Effector memory CD4-positive, alpha-beta T cell (primary cell): Measurements from ENCODE around the gene CPEB4.

Source experiments
- DNase-seq, 3 donors: peaks; one replicate each; pipeline ENCODE4 v3.0.0-alpha.2; 2020
- H3K27ac ChIP-seq: 2 replicates; pipeline ENCODE4 v1.7.0; 2013; ENCODE audit warnings: mild to moderate bottlenecking, low read length, moderate library complexity; ENCODE audit not compliant: insufficient read depth, poor library complexity, severe bottlenecking
- H3K27me3 ChIP-seq: replicated peaks from 2 replicates; pipeline ENCODE4 v1.7.0; 2013; ENCODE audit warnings: mild to moderate bottlenecking, low read length; ENCODE audit not compliant: insufficient read depth, control insufficient read depth, poor library complexity, severe bottlenecking
- H3K36me3 ChIP-seq: 2 replicates; pipeline ENCODE4 v1.7.0; 2013; ENCODE audit warnings: mild to moderate bottlenecking, low read length, moderate library complexity; ENCODE audit not compliant: control insufficient read depth, insufficient read depth
- H3K4me1 ChIP-seq: 2 replicates; pipeline ENCODE4 v1.7.0; 2013; ENCODE audit warnings: low read length, mild to moderate bottlenecking; ENCODE audit not compliant: control insufficient read depth, insufficient read depth, poor library complexity, severe bottlenecking
- H3K4me3 ChIP-seq: 2 replicates; pipeline ENCODE4 v1.7.0; 2013; ENCODE audit warnings: low read length, low read depth, mild to moderate bottlenecking; ENCODE audit not compliant: insufficient read depth, poor library complexity, severe bottlenecking
- H3K9me3 ChIP-seq: 2 replicates; pipeline ENCODE4 v1.7.0; 2013; ENCODE audit warnings: mild to moderate bottlenecking, low read length, moderate library complexity; ENCODE audit not compliant: control insufficient read depth

The CPEB4 gene

DNA sequence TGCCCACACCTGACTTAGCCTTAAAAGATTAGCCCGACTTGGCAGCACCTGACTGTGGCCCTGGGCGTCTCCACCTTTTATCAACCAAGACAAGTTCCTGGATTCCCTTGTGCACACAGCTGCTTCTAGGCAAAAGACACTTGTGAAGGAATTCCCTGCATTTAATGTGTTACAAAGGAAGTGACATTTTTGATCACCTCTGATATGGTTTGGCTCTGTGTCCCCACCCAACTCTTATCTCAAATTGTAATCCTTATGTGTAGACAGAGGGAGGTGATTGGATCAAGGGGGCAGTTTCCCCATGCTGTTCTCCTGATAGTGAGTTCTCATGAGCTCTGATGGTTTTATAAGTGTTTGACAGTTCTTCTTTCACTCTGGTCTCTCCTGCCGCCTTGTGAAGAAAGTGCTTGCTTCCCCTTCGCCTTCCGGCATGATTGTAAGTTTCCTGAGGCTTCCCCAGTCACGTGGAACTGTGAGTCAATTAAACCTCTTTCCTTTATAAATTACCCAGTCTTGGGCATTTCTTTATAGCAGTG is 2.6 kb upstream of the CPEB4 start:
- Histone ChIP-seq H3K36me3 (no peaks in the 10 kb centered on the region), H3K9me3 (no peaks in the 10 kb centered on the region), H3K27ac (no peak overlapping the region), H3K4me1 (peaks cover 37% of the 10 kb centered on the region), H3K4me3 (peak overlapping the region; percentile 26), H3K27me3 (no peaks in the 10 kb centered on the region)
- no peak for DNase-seq

- Histone ChIP-seq H3K4me3 (no peak overlapping the region), H3K36me3 (no peaks in the 10 kb centered on the region), H3K27ac (no peak overlapping the region), H3K4me1 (peaks cover 37% of the 10 kb centered on the region), H3K9me3 (no peaks in the 10 kb centered on the region), H3K27me3 (no peaks in the 10 kb centered on the region)
- DNase-seq = no peak
Observed at GRCh38 chr5:173886150-173886549, 2.0 kb upstream of the CPEB4 start.

DNA sequence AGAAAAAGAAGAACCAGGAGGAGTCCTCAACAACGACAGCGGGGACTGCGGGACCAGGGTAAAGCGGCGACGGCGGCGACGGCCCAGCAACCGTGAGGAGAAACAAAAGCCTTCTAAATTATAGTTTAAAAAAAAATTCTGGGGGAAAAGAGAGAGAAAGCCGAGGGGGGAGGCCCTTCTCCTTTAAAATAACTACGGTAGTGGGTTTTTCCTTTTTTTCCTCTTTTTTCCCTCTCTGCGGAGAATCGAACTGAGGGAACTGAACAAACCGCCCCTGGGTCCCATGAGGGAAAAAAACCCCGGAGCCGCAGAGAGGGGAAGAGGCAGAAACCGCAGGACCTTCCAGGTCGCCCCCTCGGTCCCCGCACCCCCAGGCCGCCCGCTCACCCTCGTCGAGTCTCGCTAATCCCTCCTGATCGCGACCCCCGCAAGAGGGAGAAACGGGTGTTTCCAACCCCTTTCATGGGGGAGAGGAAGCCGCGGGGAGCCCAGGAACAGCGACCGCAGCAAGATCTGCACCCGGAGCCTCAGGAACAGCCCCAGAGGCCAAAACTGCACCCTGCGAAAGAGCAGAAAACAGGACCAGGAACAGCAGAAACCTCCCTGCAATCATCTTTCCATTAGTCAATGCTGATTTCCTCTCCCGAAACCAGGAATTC is 453 bp downstream of the CPEB4 start:
- Histone ChIP-seq H3K4me3 (peak overlapping the region; percentile 99), H3K36me3 (no peaks in the 10 kb centered on the region), H3K4me1 (peaks cover 37% of the 10 kb centered on the region), H3K27me3 (no peaks in the 10 kb centered on the region), H3K27ac (peak overlapping the region; percentile 85), H3K9me3 (no peaks in the 10 kb centered on the region)
- peak in 1 of 3 donors; percentile 16 for DNase-seq

DNA sequence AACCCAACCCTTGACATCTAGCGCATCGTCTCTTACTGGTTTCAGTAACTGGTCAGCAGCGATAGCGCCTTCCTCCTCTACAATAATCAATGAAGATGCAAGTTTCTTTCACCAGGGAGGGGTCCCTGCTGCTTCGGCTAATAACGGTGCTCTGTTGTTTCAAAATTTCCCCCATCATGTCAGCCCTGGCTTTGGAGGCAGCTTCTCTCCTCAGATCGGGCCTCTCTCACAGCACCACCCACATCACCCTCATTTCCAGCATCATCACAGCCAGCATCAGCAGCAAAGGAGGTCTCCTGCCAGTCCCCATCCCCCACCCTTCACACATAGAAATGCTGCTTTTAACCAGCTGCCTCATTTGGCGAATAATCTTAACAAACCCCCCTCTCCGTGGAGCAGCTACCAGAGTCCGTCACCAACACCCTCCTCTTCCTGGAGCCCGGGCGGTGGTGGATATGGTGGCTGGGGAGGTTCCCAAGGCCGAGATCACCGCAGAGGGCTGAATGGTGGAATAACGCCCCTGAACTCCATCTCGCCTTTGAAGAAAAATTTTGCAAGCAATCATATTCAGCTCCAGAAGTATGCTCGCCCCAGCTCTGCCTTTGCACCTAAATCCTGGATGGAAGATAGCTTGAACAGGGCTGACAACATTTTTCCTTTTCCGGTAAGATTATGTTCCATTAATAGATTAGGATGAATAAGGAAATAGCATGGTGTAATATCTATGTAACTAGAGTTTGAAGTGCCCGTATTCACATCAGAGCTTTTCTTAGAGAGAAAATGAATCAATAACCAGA is 2.2 kb downstream of the CPEB4 start:
- no peaks in the 10 kb centered on the region for H3K27me3 ChIP-seq
- H3K4me1 ChIP-seq = peaks cover 26% of the 10 kb centered on the region
- DNase-seq = no peak
- H3K4me3 ChIP-seq = no peak overlapping the region
- H3K36me3 ChIP-seq = no peaks in the 10 kb centered on the region
- no peaks in the 10 kb centered on the region for H3K9me3 ChIP-seq
- no peak overlapping the region for H3K27ac ChIP-seq

GRCh38 chr5:173891308-173892116 is 3.4 kb downstream of the CPEB4 start:
- Histone ChIP-seq H3K9me3 (no peaks in the 10 kb centered on the region), H3K36me3 (no peaks in the 10 kb centered on the region), H3K27me3 (no peaks in the 10 kb centered on the region), H3K4me1 (peaks cover 15% of the 10 kb centered on the region), H3K4me3 (no peak overlapping the region), H3K27ac (no peak overlapping the region)
- no peak for DNase-seq

- Histone ChIP-seq H3K36me3 (no peaks in the 10 kb centered on the region), H3K27ac (no peak overlapping the region), H3K27me3 (no peaks in the 10 kb centered on the region), H3K4me1 (peaks cover 10% of the 10 kb centered on the region), H3K4me3 (no peak overlapping the region), H3K9me3 (no peaks in the 10 kb centered on the region)
- DNase-seq = no peak
Observed at GRCh38 chr5:173893192-173893561, 5.0 kb downstream of the CPEB4 start.

GRCh38 chr5:173895401-173896165 is 7.4 kb downstream of the CPEB4 start:
- Histone ChIP-seq H3K27ac (no peak overlapping the region), H3K4me3 (no peak overlapping the region), H3K4me1 (no peaks in the 10 kb centered on the region), H3K36me3 (no peaks in the 10 kb centered on the region), H3K27me3 (no peaks in the 10 kb centered on the region), H3K9me3 (no peaks in the 10 kb centered on the region)
- no peak for DNase-seq

DNA sequence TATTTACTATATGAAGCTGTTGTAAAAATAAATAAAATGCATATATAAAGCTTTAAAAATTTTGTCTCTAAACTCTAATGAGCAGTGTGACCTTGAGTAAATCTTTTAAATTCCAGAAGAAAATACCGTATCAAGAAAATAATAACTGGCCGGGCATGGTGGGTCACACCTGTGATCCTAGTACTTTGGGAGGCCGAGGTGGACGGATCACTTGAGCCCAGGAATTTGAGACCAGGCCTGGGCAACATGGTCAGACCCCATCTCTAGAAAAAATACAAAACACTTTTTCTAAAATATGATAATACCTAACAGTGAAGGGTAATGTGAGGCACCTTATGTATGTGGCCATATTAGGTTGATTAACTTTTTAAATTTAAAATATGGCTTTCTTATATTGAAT is 8.5 kb downstream of the CPEB4 start:
- H3K27me3 ChIP-seq = no peaks in the 10 kb centered on the region
- no peaks in the 10 kb centered on the region for H3K4me1 ChIP-seq
- H3K9me3 ChIP-seq = no peaks in the 10 kb centered on the region
- H3K4me3 ChIP-seq = no peak overlapping the region
- no peaks in the 10 kb centered on the region for H3K36me3 ChIP-seq
- H3K27ac ChIP-seq = no peak overlapping the region
- no peak for DNase-seq

- Histone ChIP-seq H3K9me3 (no peaks in the 10 kb centered on the region), H3K27ac (no peak overlapping the region), H3K4me3 (no peak overlapping the region)
Observed at GRCh38 chr5:173901705-173902104, 13.6 kb downstream of the CPEB4 start.

More at GRCh38 chr5:173901705-173902104, 13.6 kb downstream of the CPEB4 start:
- DNase-seq = no peak
- Histone ChIP-seq H3K36me3 (no peaks in the 10 kb centered on the region), H3K27me3 (no peaks in the 10 kb centered on the region), H3K4me1 (no peaks in the 10 kb centered on the region)
